AG04450 (cell line): ENCODE measurements around the gene ACOX2. TPM values are rescaled to one million over a fixed set of nuclear protein-coding genes. Genes with fewer than 3 reads are reported as not detected.

ENCODE experiments used
- CTCF ChIA-PET: fragments of 300-600, 350-600 bp; formaldehyde crosslinking; extraction: SDS; loops from one replicate; lab custom pipeline; 2022; ENCODE audit warnings: antibody characterized with exemption, inconsistent platforms; lab: Charles Lee
- POLR2A ChIA-PET: fragments of 350-600 bp; formaldehyde crosslinking; extraction: SDS; loops from one replicate; lab custom pipeline; 2021; ENCODE audit warnings: antibody characterized with exemption, inconsistent platforms; lab: Yijun Ruan, JAX
- DNase-seq: peaks from one replicate; pipeline ENCODE4 v3.0.0-alpha.2; 2011; ENCODE audit warnings: low read depth, low spot score
- H3K27ac ChIP-seq: one replicate; pipeline ENCODE4 v1.5.1; 2012; ENCODE audit warnings: low read depth, low read length, control low read depth
- H3K27me3 ChIP-seq: one replicate; pipeline ENCODE4 v1.6.0; 2012; ENCODE audit warnings: low read length; ENCODE audit not compliant: control insufficient read depth, insufficient read depth
- H3K4me3 ChIP-seq: 2 replicates; pipeline ENCODE4 v1.5.1; 2011; ENCODE audit warnings: mild to moderate bottlenecking, low read depth, low read length, control low read depth
- H3K9me3 ChIP-seq: 2 replicates; pipeline ENCODE4 v1.5.1; 2012; ENCODE audit warnings: low read length; ENCODE audit not compliant: control insufficient read depth, insufficient read depth
- polyA plus RNA-seq: library from polyadenylated mRNA; depleted of rRNA; stranded (reverse); fragments of >200 nt; gene quantifications from 2 replicates; pipeline ENCODE4 v1.2.3, GENCODE V29; 2011; rRNA removed
- TF ChIP-seq, protein P1 (sequence below): IDR thresholded peaks from 2 replicates; pipeline ENCODE4 v1.5.1; 2011; ENCODE audit warnings: low read depth, low read length, control low read depth, inconsistent platforms

Gene ACOX2
- polyA plus RNA-seq, 1 experiment = 27.8 TPM

DNA sequence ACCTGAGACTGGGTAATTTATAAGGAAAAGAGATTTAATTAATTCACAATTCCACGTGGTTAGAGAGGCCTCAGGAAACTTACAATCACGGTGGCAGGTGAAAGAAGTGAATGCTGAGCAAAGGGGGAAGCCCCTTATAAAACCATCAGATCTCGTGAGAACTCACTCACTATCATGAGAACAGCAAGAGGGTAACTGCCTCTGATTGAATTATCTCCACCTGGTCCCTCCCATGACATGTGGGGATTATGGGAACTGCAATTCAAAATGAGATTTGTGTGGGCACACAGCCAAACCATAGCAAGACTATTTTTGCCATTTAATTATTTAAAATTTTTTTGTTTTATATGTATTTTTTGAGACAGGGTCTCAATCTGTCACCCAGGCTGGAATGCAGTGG lies 72.1 kb downstream of the ACOX2 start:
- ChIA-PET CTCF (interaction anchor here (1.8 kb wide), 1 partner anchor 31 kb away, joined by 12 read pairs; no protein-coding TSS in a partner anchor), POLR2A (no interaction called here)
- DNase-seq = no peak
- no peaks in the 10 kb centered on the region for H3K27me3 ChIP-seq
- TF ChIP-seq, protein P1, sequence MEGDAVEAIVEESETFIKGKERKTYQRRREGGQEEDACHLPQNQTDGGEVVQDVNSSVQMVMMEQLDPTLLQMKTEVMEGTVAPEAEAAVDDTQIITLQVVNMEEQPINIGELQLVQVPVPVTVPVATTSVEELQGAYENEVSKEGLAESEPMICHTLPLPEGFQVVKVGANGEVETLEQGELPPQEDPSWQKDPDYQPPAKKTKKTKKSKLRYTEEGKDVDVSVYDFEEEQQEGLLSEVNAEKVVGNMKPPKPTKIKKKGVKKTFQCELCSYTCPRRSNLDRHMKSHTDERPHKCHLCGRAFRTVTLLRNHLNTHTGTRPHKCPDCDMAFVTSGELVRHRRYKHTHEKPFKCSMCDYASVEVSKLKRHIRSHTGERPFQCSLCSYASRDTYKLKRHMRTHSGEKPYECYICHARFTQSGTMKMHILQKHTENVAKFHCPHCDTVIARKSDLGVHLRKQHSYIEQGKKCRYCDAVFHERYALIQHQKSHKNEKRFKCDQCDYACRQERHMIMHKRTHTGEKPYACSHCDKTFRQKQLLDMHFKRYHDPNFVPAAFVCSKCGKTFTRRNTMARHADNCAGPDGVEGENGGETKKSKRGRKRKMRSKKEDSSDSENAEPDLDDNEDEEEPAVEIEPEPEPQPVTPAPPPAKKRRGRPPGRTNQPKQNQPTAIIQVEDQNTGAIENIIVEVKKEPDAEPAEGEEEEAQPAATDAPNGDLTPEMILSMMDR = no peak
- no peaks in the 10 kb centered on the region for H3K9me3 ChIP-seq
- no peak overlapping the region for H3K4me3 ChIP-seq
- no peak overlapping the region for H3K27ac ChIP-seq

DNA sequence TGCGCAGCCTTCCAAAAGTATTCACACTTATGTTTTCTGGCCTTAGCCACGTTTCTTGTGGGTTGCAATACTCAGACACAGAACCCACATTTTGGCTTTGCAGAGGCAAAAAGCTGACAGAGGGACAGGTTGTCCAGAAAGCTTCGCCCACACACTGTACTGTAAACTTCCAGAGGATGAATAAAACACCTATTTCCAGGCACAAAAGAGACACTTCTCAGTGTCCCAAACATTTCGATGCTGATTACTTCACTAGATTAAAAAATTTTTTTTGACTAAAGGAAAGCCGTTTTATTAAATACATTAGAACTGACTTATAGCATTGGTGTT lies 73.1 kb downstream of the ACOX2 start:
- Histone ChIP-seq H3K27ac (no peak overlapping the region), H3K9me3 (no peaks in the 10 kb centered on the region), H3K4me3 (no peak overlapping the region), H3K27me3 (no peaks in the 10 kb centered on the region)
- DNase-seq = no peak
- ChIA-PET CTCF (interaction anchor here (0.6 to 1.8 kb wide), 23 partner anchors 8 to 894 kb away, joined by 3 to 14 read pairs (median 5); partner anchors contain the start of genes ACOX2, HTD2, KCTD6 and RPP14), POLR2A (no interaction called here)
- TF ChIP-seq, protein P1 = no peak

GRCh38 chr3:58463181-58463941 lies 73.6 kb downstream of the ACOX2 start:
- TF ChIP-seq, protein P1 = peak; percentile 89
- H3K27ac ChIP-seq = no peak overlapping the region
- CTCF ChIA-PET = interaction anchor here (0.7 to 1.8 kb wide), 23 partner anchors 8 to 167 kb away, joined by 3 to 14 read pairs (median 5); partner anchors contain the start of genes ACOX2, HTD2, KCTD6 and RPP14
- no peak overlapping the region for H3K4me3 ChIP-seq
- POLR2A ChIA-PET = no interaction called here
- no peaks in the 10 kb centered on the region for H3K9me3 ChIP-seq
- no peaks in the 10 kb centered on the region for H3K27me3 ChIP-seq
- DNase-seq = peak; percentile 55

- no peak overlapping the region for H3K27ac ChIP-seq
These were observed 74.2 kb downstream of the ACOX2 start for GRCh38 chr3:58462829-58463180.

DNA sequence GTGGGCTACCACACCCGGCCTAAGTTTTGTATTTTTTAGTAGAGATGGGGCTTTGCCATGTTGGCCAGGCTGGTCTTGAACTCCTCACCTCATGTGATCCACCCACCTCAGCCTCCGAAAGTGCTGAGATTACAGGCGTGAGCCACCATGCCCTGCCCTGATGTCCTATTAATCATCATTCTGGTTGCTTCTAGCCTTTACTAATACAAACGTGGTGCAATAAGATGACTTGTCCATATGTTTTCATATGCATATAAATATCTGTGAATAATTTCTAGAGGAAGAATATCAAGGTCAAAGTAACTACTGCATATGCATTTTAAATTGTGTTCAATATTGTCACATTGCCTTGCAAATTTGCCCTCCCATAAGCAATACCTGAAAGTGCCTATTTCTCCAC lies 77.8 kb downstream of the ACOX2 start:
- TF ChIP-seq, protein P1 = no peak
- Histone ChIP-seq H3K27ac (no peak overlapping the region), H3K27me3 (peaks cover 3% of the 10 kb centered on the region), H3K4me3 (no peak overlapping the region), H3K9me3 (peaks cover 13% of the 10 kb centered on the region)
- DNase-seq = no peak
- ChIA-PET CTCF (no interaction called here), POLR2A (no interaction called here)

More at GRCh38 chr3:58462829-58463180, 74.2 kb downstream of the ACOX2 start:
- ChIA-PET POLR2A (no interaction called here), CTCF (no interaction called here)
- Histone ChIP-seq H3K27me3 (no peaks in the 10 kb centered on the region), H3K9me3 (peaks cover 4% of the 10 kb centered on the region; the same call in 1 of the 2 replicates), H3K4me3 (no peak overlapping the region)
- DNase-seq = no peak
- TF ChIP-seq, protein P1 = no peak

Other genes starting within 250 kb of the ACOX2 start
- gene RPP14, start 230.9 kb downstream of the ACOX2 start, polyA plus RNA-seq = 14.7 and 18.5 TPM in 2 replicates
- 7.1 and 9.6 TPM in 2 replicates for gene HTD2, start 230.7 kb downstream of the ACOX2 start, polyA plus RNA-seq
- gene PXK, start 204.3 kb downstream of the ACOX2 start, polyA plus RNA-seq = 56.6 and 70.3 TPM in 2 replicates
- gene PDHB, start 103.4 kb downstream of the ACOX2 start, polyA plus RNA-seq = 85.9 and 109 TPM in 2 replicates
- 9.6 and 13.7 TPM in 2 replicates for gene KCTD6, start 45.1 kb downstream of the ACOX2 start, polyA plus RNA-seq
- 0.02 TPM in 1 of 2 replicates, not detected in the other for gene FAM107A, start 40.2 kb upstream of the ACOX2 start, polyA plus RNA-seq
- not detected in 2 replicates for gene FAM3D, start 129.6 kb upstream of the ACOX2 start, polyA plus RNA-seq